Subcutaneous abdominal adipose tissue (tissue), 5 donors: ENCODE results near the gene ATG3.

ENCODE experiments used
- H3K27ac ChIP-seq: one replicate; pipeline ENCODE4 v1.7.0; 2013; ENCODE audit warnings: low read depth, mild to moderate bottlenecking, inconsistent platforms, low read length, moderate library complexity
- H3K27me3 ChIP-seq, 5 donors: one replicate each; pipeline ENCODE4 v1.7.0; 2013; ENCODE audit warnings: low read length in 5 of 5, inconsistent platforms in 1 of 5; ENCODE audit not compliant: control insufficient read depth in 5 of 5, insufficient read depth in 4 of 5
- H3K36me3 ChIP-seq, 5 donors: one replicate each; pipeline ENCODE4 v1.7.0; 2013; ENCODE audit warnings: low read length in 5 of 5; ENCODE audit not compliant: control insufficient read depth in 5 of 5, insufficient read depth in 5 of 5
- H3K4me1 ChIP-seq, 5 donors: one replicate each; pipeline ENCODE4 v1.7.0; 2013; ENCODE audit warnings: low read length in 5 of 5, mild to moderate bottlenecking in 3 of 5, moderate library complexity in 1 of 5; ENCODE audit not compliant: control insufficient read depth in 5 of 5, insufficient read depth in 5 of 5
- H3K4me3 ChIP-seq, 5 donors: one replicate each; pipeline ENCODE4 v1.7.0; 2013; ENCODE audit warnings: low read length in 5 of 5, low read depth in 1 of 5
- H3K9ac ChIP-seq, 5 donors: one replicate each; pipeline ENCODE4 v1.7.0; 2013; ENCODE audit warnings: low read length in 5 of 5, mild to moderate bottlenecking in 4 of 5, moderate library complexity in 3 of 5
- H3K9me3 ChIP-seq, 5 donors: one replicate each; pipeline ENCODE4 v1.7.0; 2013; ENCODE audit warnings: low read length in 5 of 5; ENCODE audit not compliant: control insufficient read depth in 5 of 5
- donor health status: healthy.
- donor health status: healthy.
- donor health status: healthy.
- donor health status: healthy.
- donor health status: healthy.

ATG3 gene

DNA sequence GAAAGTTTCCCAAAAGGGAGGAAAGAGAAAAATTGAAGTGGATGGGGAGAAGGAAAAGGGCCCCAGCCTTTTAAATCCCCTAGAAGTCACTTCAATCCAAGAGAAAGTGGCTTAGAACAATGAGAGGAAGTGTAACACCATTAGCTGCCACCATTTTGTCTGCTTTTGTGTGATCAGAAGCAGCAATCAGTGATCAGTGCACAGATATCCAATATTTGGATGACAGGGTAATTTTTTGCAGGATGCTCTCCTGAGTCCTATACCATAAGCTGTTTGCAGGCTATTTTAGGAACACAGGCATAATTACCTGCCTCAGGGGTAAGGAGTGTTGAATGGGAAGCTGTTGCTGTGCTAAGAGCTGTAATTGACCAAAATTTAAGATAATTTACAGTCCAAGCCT lies 31.5 kb upstream of the ATG3 start:
- Histone ChIP-seq H3K4me3 (no peak overlapping the region), H3K9me3 (no peaks in the 10 kb centered on the region), H3K27me3 (no peaks in the 10 kb centered on the region)

GRCh38 chr3:112587336-112587735 lies 25.6 kb upstream of the ATG3 start:
- no peak overlapping the region for H3K4me3 ChIP-seq
- H3K27me3 ChIP-seq = no peaks in the 10 kb centered on the region
- H3K27ac ChIP-seq = no peak overlapping the region
- H3K9me3 ChIP-seq = no peaks in the 10 kb centered on the region
- H3K36me3 ChIP-seq = peaks cover 20 to 51% (median 42%) of the 10 kb centered on the region in 5 donors
- H3K9ac ChIP-seq = no peak overlapping the region
- H3K4me1 ChIP-seq = no peaks in the 10 kb centered on the region

More for the DNA sequence above, 31.5 kb upstream of the ATG3 start:
- H3K9ac ChIP-seq = no peak overlapping the region
- H3K36me3 ChIP-seq = peaks cover 8 to 32% (median 23%) of the 10 kb centered on the region in 5 donors
- no peaks in the 10 kb centered on the region for H3K4me1 ChIP-seq
- no peak overlapping the region for H3K27ac ChIP-seq

DNA sequence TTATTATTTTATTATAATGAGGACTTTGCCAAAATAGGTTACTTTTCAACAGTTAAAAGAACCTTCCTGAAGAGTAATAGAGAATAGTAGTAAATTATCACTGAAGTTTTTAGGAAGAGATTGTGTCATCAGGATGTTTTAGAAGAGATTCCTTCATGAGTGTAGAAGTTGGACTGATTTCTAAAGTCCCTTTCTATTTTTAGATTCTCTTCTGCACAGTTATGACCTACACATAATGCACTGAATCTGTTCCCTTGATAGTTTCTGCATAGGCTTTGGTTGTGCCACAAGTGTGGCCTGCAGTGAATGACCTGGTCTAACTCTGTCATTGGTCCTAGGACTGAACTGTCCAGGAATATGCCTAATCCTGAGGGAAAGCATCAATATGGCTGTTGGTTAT lies 24.0 kb upstream of the ATG3 start:
- Histone ChIP-seq H3K27ac (no peak overlapping the region), H3K27me3 (no peaks in the 10 kb centered on the region), H3K36me3 (peaks cover 25 to 60% (median 49%) of the 10 kb centered on the region in 5 donors), H3K4me1 (peaks cover 0 to 4% (median 0%) of the 10 kb centered on the region in 5 donors), H3K9me3 (no peaks in the 10 kb centered on the region), H3K9ac (no peak overlapping the region), H3K4me3 (no peak overlapping the region)

DNA sequence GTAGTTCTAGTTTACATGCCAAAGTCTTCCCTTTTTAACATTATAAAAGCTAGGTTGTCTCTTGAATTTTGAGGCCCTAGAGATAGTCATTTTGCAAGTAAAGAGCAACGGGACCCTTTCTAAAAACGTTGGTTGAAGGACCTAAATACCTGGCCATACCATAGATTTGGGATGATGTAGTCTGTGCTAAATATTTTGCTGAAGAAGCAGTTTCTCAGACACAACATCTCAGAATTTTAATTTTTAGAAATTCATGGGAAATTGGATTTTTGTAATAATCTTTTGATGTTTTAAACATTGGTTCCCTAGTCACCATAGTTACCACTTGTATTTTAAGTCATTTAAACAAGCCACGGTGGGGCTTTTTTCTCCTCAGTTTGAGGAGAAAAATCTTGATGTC lies 21.3 kb upstream of the ATG3 start:
- peaks cover 34 to 63% (median 50%) of the 10 kb centered on the region in 5 donors for H3K36me3 ChIP-seq
- H3K4me3 ChIP-seq = no peak overlapping the region
- H3K27ac ChIP-seq = no peak overlapping the region
- no peaks in the 10 kb centered on the region for H3K9me3 ChIP-seq
- H3K27me3 ChIP-seq = no peaks in the 10 kb centered on the region
- peaks cover 0 to 17% (median 8%) of the 10 kb centered on the region in 5 donors for H3K4me1 ChIP-seq
- no peak overlapping the region for H3K9ac ChIP-seq

DNA sequence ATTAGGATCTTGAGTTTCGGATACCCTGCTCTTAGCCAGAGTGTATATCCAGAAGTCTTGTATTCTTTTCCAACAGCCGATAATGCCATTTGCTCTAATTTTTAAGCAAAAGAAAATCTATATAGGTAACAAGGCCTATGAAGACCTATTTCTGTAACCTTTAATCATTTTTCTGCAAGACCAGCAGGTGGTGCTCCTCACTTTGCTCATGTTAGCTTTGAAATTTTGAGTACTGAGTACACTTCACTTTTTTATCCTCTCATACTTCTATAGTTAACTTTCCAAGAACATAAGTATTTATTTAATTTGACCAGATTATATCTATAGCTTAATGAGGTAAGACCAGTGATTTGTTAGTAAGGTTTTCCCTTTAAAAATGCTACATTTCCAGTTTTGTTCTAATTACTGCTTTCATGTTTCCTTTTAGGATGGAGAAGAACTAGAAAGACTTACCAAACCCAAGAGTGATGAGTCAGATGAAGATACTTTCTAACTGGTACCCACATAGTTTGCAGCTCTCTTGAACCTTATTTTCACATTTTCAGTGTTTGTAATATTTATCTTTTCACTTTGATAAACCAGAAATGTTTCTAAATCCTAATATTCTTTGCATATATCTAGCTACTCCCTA lies 20.6 kb upstream of the ATG3 start:
- no peaks in the 10 kb centered on the region for H3K27me3 ChIP-seq
- peaks cover 0 to 17% (median 8%) of the 10 kb centered on the region in 5 donors for H3K4me1 ChIP-seq
- H3K36me3 ChIP-seq = peaks cover 34 to 56% (median 49%) of the 10 kb centered on the region in 5 donors
- peak overlapping the region; percentile 21 for H3K27ac ChIP-seq
- H3K9me3 ChIP-seq = no peaks in the 10 kb centered on the region
- no peak overlapping the region for H3K9ac ChIP-seq
- no peak overlapping the region for H3K4me3 ChIP-seq

DNA sequence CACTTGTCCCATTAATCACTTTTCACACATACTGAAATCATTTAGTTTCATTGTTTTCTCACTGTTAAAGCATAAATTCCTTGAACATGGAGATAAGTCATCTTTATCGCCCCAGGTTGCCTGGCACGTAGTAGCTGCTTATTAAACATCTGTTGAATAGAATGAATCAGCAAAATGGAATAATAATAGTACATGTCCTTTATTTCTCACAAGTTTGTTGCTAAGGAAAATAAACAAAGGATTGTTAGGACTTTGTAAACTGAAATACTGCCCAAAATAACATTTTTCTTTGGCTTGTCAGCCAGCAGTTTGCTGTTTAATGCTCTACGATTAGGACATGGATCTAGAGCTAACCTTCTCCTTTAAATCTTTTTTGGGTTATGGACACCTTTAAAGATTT lies 17.9 kb upstream of the ATG3 start:
- Histone ChIP-seq H3K27me3 (no peaks in the 10 kb centered on the region), H3K27ac (peak overlapping the region; percentile 47), H3K4me1 (peaks cover 0 to 17% (median 8%) of the 10 kb centered on the region in 5 donors), H3K9ac (peak overlapping the region in 1 of 5 donors; percentile 4), H3K36me3 (peaks cover 19 to 50% (median 27%) of the 10 kb centered on the region in 5 donors), H3K9me3 (no peaks in the 10 kb centered on the region), H3K4me3 (no peak overlapping the region)

DNA sequence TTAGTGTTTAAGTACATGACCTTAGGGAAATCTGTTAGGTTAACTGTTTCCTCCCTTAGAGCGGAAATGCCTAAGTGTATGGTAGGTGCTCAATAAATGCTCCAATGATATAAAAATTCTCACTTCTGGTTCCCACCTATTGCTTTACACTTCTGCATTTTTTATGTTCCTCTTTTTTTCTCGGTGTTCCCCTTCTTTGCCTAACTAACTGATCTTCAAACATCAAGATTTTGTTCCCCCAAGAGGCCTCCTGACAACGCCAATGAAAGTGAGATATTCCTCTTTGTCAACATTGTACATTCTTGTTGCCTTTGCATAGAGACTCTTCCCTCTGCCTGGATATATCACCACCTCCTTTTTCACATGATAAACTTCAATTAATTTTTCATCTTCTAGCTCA lies 17.5 kb upstream of the ATG3 start:
- Histone ChIP-seq H3K27me3 (no peaks in the 10 kb centered on the region), H3K9me3 (no peaks in the 10 kb centered on the region), H3K4me1 (peaks cover 0 to 17% (median 8%) of the 10 kb centered on the region in 5 donors), H3K4me3 (no peak overlapping the region), H3K9ac (no peak overlapping the region), H3K27ac (no peak overlapping the region), H3K36me3 (peaks cover 16 to 46% (median 22%) of the 10 kb centered on the region in 5 donors)

DNA sequence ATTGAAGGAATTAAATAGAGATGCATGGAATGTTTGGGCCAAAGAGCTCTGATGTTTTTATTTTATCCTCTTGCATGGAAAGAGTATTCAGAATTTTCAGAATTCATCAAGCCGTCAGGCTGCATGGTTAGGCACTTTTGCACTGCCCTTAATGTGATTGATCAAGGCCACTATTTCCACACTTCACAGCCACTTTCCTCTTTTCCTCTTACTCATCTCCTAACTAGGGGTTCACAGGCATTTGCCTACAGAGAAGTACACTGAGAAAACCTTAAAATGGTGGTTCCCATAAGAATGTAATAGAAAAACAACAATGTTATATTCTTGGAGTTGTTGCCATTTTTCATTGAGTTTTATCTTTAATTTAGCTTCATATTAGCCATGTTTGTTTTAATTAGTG lies 10.9 kb upstream of the ATG3 start:
- H3K4me3 ChIP-seq = no peak overlapping the region
- H3K4me1 ChIP-seq = peaks cover 0 to 9% (median 0%) of the 10 kb centered on the region in 5 donors
- peaks cover 29 to 58% (median 40%) of the 10 kb centered on the region in 5 donors for H3K36me3 ChIP-seq
- no peak overlapping the region for H3K27ac ChIP-seq
- H3K9me3 ChIP-seq = no peaks in the 10 kb centered on the region
- H3K27me3 ChIP-seq = no peaks in the 10 kb centered on the region
- no peak overlapping the region for H3K9ac ChIP-seq

DNA sequence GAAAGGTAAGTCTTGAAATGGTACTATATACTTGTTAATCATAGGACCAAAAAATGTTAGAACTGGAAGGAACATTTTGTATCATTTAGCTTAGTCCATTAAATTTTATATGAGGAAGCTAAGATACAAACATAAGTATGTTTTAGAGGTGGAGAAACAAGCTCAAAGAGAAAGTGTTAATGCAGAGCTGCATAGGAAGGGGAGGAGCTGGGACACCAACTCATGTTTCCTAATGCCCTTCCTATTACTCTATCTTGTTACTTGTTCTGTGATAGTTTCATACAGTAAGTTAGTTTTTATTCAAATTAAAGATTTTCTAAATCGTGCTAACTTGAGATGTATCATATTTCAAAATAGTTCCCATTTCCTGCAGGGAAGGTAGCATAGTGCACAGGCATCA lies 7.5 kb upstream of the ATG3 start:
- no peaks in the 10 kb centered on the region for H3K27me3 ChIP-seq
- peaks cover 0 to 9% (median 3%) of the 10 kb centered on the region in 5 donors for H3K4me1 ChIP-seq
- no peak overlapping the region for H3K9ac ChIP-seq
- H3K4me3 ChIP-seq = no peak overlapping the region
- H3K36me3 ChIP-seq = peaks cover 33 to 48% (median 42%) of the 10 kb centered on the region in 5 donors
- no peak overlapping the region for H3K27ac ChIP-seq
- H3K9me3 ChIP-seq = no peaks in the 10 kb centered on the region

GRCh38 chr3:112568642-112569041 lies 6.9 kb upstream of the ATG3 start:
- Histone ChIP-seq H3K9ac (no peak overlapping the region), H3K4me3 (no peak overlapping the region), H3K27ac (no peak overlapping the region), H3K27me3 (no peaks in the 10 kb centered on the region), H3K4me1 (peaks cover 0 to 9% (median 3%) of the 10 kb centered on the region in 5 donors), H3K36me3 (peaks cover 28 to 42% (median 37%) of the 10 kb centered on the region in 5 donors), H3K9me3 (no peaks in the 10 kb centered on the region)
